ENCODE measurements around the gene TMSB4X. TPM values are rescaled to one million over a fixed set of nuclear protein-coding genes. Genes with fewer than 3 reads are reported as not detected.

Gene TMSB4X
- total RNA-seq: 1,000 to 10,000 TPM in 2 of 6 donors, 100 to 1,000 TPM in 4; 460 to 1,697 (median 685) TPM
- 1,000 to 10,000 TPM; 2,074 to 2,276 TPM for polyA plus RNA-seq

GRCh38 chrX:12974796-12975669 is at the start of gene TMSB4X:
Gene TMSB4X, plus strand, starts transcription at chrX:12975110.
- ATAC-seq: peak; percentile 74 to 85 (median 81)
- H3K4me3 ChIP-seq: peak within 1 kb of the TSS; percentile 31 to 75 (median 60)
- TF ChIP-seq, protein P1, sequence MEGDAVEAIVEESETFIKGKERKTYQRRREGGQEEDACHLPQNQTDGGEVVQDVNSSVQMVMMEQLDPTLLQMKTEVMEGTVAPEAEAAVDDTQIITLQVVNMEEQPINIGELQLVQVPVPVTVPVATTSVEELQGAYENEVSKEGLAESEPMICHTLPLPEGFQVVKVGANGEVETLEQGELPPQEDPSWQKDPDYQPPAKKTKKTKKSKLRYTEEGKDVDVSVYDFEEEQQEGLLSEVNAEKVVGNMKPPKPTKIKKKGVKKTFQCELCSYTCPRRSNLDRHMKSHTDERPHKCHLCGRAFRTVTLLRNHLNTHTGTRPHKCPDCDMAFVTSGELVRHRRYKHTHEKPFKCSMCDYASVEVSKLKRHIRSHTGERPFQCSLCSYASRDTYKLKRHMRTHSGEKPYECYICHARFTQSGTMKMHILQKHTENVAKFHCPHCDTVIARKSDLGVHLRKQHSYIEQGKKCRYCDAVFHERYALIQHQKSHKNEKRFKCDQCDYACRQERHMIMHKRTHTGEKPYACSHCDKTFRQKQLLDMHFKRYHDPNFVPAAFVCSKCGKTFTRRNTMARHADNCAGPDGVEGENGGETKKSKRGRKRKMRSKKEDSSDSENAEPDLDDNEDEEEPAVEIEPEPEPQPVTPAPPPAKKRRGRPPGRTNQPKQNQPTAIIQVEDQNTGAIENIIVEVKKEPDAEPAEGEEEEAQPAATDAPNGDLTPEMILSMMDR (IDR thresholded peaks at IDR 0.05): no peak
- H3K27me3 ChIP-seq: peaks cover 0 to 3% (median 0%) of the 10 kb centered on the region in 4 donors
- H3K4me1 ChIP-seq: peaks cover 0 to 14% (median 0%) of the 10 kb centered on the region in 3 donors
- peak; percentile 79 to 94 (median 86) for DNase-seq
- FAIRE-seq: no peak
- peak within 1 kb of the TSS; percentile 67 to 96 (median 90) for H3K27ac ChIP-seq
- H3K36me3 ChIP-seq: no peaks in the 10 kb centered on the region
- no peaks in the 10 kb centered on the region for H3K9me3 ChIP-seq
- intact Hi-C loops (cut with DNase I): loop anchor here in 1 of 3 donors (5.0 kb wide), 1 partner anchor 512 kb away; no protein-coding TSS in a partner anchor
- WGBS, 2 donors: 1 to 14% methylated on average over 59 to 60 of the region's 60 CpGs

DNA sequence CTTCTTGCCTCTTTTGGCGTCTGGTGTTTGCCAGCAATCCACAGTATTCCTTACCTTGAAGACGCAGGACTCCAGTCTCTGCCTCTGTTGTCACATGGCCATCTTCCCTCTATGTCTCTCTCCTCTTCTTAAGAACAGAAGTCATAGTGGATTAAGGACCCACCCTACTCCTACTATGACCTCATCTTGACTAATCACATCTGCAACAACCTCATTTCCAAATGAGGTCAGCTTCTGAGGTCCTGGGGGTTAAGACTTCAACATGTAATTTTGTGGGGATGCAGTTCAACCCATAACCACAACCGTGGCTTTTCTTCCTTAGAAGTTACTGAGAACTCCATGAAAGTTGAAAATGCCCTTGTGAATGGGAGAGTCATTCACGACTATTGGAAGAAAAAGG is 45.2 kb upstream of the TMSB4X start:
- no peaks in the 10 kb centered on the region for H3K36me3 ChIP-seq
- no peaks in the 10 kb centered on the region for H3K27me3 ChIP-seq
- no peak overlapping the region for H3K27ac ChIP-seq
- TF ChIP-seq, protein P1 (IDR thresholded peaks at IDR 0.05): no peak
- no peak for ATAC-seq
- no peak for FAIRE-seq
- intact Hi-C loops (cut with DNase I): no loop called here
- WGBS, 2 donors: 66 to 70% methylated on average over 4 of the region's 4 CpGs
- no peaks in the 10 kb centered on the region for H3K4me1 ChIP-seq
- no peaks in the 10 kb centered on the region for H3K9me3 ChIP-seq
- DNase-seq: no peak
- H3K4me3 ChIP-seq: no peak overlapping the region

DNA sequence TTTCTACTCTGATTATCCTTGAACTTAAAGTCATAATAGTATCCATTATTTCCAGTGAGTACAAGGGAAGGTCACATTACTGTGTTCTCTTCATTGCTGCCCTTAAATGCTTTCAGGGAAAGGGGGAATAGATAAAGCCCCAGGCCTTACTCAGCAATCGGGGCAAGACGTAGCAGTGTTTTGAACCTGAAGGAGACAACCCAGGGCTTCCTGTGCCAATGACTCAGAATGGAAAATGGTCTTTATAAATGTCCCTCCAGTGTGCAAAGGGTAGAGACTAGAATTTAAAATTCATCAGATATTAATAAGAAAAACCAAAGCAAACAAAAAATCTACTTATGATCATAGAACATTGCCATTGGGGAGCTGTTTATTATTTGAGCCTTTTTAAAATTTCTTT is 44.8 kb upstream of the TMSB4X start:
- intact Hi-C loops (cut with DNase I): no loop called here
- Histone ChIP-seq H3K4me1 (no peaks in the 10 kb centered on the region), H3K27me3 (no peaks in the 10 kb centered on the region), H3K9me3 (no peaks in the 10 kb centered on the region), H3K36me3 (no peaks in the 10 kb centered on the region), H3K4me3 (no peak overlapping the region), H3K27ac (no peak overlapping the region)
- TF ChIP-seq, protein P1 (IDR thresholded peaks at IDR 0.05): no peak
- WGBS, 2 donors: 83 to 95% methylated on average over 2 of the region's 2 CpGs
- FAIRE-seq (no peak), DNase-seq (no peak), ATAC-seq (no peak)

- TF ChIP-seq, protein P1 (IDR thresholded peaks at IDR 0.05): no peak
- FAIRE-seq (no peak), ATAC-seq (no peak), DNase-seq (no peak)
- WGBS, 2 donors: 94 to 95% methylated on average over 1 of the region's 1 CpG
- no peaks in the 10 kb centered on the region for H3K36me3 ChIP-seq
- no peaks in the 10 kb centered on the region for H3K27me3 ChIP-seq
- intact Hi-C loops (cut with DNase I): no loop called here
- no peak overlapping the region for H3K27ac ChIP-seq
- no peaks in the 10 kb centered on the region for H3K9me3 ChIP-seq
- no peaks in the 10 kb centered on the region for H3K4me1 ChIP-seq
- H3K4me3 ChIP-seq: no peak overlapping the region
Measured at GRCh38 chrX:12932244-12932643, 42.7 kb upstream of the TMSB4X start.

GRCh38 chrX:12934850-12935249 is 40.1 kb upstream of the TMSB4X start:
- no peak overlapping the region for H3K4me3 ChIP-seq
- no peaks in the 10 kb centered on the region for H3K9me3 ChIP-seq
- TF ChIP-seq, protein P1 (IDR thresholded peaks at IDR 0.05): no peak
- ATAC-seq: no peak
- no peak for FAIRE-seq
- peaks cover 0 to 3% (median 0%) of the 10 kb centered on the region in 4 donors for H3K27me3 ChIP-seq
- no peaks in the 10 kb centered on the region for H3K4me1 ChIP-seq
- WGBS, 2 donors: 83 to 84% methylated on average over 5 of the region's 5 CpGs
- H3K36me3 ChIP-seq: no peaks in the 10 kb centered on the region
- H3K27ac ChIP-seq: no peak overlapping the region
- intact Hi-C loops (cut with DNase I): no loop called here
- DNase-seq: no peak

Data from pancreas (tissue), 10 donors.